Measurements from ENCODE around the gene P2RX2.

P2RX2 gene
- 0 to 0.55 (median 0) reads per million in 17 experiments for total RNA-seq

DNA sequence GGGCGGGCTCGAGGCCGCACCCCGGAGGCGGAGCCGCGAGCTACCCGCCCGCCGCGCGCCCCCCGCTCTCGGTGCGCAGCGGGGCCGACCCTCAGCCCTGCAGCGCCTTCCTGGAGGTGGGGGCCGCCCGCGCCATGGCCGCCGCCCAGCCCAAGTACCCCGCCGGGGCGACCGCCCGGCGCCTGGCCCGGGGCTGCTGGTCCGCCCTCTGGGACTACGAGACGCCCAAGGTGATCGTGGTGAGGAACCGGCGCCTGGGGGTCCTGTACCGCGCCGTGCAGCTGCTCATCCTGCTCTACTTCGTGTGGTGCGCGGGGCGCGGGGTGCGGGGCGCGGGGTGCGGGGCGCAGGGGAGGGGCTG is at the start of gene P2RX2:
TSS of gene P2RX2 (plus strand) at position 94 of the 361 bp plus-strand sequence. CDS start at position 135, 41 bp downstream.
- DNase-seq, result no peak

DNA sequence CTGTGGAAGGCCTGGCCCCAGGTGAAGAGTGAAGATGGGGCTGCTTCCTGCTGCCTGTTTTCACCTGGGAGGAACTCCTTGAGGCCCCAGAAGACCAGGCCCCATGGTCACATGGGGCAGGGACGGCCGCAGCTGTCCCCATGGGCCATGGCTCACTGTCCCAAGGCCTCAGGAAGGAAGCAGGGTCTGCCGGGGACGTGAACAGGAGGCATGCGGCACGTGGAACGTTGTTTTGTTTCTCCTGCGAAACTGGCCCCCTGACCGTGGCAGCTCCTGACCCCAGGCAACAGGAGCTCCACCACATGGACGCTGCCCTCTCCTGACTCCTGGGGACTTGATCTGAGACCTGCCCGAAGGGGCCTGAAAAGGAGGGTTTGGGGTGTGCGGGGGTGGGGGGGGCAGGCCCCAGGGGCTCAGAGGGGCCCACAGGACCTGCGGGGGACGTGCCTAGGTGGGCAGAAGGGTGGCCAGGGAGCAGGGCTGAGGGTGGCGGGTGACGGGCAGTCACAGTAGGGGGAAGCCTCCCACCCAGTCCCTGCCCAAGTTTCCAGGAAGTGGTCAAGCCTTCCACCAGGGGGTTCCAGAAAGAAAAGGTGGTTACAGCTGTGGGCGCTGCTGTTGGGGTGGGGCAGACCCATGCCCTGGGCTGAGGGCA is 49.6 kb upstream of the P2RX2 start:
- no peak for DNase-seq

DNA sequence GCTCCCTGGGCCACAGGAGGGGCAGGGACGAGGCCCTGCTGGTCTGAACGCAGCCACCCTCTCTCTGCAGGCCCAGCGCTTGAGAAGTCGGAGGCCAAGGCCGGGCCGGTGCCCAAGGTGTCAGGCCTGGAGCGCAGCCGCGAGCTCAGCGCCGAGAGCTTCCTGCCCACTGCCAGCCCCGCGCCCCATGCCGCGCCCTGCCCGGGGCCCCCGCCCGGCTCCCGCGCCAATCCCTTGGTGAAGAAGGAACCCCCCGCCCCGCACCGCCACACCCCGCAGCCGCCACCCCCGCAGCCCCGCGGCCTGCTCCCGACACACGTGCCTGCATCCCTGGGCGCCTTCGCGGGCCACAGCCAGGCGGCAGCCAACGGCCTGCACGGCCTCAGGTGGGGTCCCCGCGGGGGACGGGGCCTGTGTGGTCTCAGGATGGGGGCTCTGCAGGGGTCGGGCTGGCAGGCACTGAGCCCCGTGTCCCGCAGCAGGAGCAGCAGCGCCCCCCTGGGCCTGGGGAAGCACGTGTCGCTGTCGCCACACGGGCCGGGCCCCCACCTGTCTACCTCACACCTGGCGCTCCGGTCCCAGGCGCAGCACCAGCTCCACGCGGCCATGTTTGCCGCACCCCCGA is 48.6 kb upstream of the P2RX2 start:
- DNase-seq, result no peak

DNA sequence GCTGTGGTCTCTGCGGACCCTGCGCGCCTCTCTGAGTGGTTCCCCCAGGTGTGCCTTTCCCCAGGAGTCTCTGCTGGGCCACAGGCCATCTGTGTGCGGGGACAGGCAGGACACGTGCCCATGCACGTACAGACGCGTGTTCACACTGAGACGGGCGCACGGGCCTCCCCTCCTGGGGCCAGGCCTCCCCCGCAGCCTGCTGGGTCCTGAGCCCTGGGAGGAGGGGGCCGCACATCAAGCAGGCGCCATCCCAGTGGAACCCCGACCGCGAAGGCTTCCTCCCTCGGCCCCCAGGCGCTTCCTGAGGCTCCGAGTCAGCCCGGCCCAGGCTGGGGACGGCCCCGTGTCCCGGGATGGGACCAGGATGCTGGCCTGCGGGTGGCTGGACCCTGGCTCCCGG is 47.9 kb upstream of the P2RX2 start:
- DNase-seq, result no peak

DNA sequence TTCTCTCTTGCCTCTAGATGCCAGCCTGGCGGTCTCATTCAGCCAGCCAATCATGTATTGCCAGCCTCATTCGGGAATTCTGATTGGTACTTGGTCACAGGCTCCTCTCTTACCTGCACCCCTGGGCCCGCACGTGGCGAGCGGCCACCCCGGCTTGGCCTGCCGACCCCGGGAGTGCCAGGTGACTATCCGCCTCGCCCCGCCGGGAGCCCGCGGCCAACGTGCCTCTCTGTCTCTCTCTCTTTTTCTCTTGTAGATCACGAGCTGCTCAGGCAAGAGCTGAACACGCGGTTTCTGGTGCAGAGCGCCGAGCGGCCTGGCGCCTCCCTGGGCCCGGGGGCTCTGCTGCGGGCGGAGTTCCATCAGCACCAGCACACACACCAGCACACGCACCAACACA is 47.5 kb upstream of the P2RX2 start:
- DNase-seq, result no peak

DNA sequence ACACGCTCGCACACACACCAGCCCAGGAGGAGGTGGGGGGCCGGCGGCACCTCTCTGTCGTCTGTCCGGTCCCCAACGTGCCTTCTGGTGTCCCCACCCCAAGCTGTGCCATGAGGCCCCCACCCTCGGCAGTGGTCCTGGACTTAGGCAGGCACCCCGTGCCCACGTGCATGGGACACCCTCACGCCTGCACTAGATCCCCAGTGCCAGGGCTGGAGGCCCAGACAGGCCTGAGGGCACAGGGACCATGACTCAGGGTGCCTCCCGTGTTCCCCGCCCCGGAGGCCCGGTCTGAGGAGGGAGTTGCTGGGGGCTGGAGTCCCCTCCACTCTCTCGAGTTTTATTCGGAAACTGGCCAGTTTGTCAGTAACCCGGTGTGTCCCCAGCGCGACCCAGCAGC is 47.0 kb upstream of the P2RX2 start:
- no peak for DNase-seq

DNA sequence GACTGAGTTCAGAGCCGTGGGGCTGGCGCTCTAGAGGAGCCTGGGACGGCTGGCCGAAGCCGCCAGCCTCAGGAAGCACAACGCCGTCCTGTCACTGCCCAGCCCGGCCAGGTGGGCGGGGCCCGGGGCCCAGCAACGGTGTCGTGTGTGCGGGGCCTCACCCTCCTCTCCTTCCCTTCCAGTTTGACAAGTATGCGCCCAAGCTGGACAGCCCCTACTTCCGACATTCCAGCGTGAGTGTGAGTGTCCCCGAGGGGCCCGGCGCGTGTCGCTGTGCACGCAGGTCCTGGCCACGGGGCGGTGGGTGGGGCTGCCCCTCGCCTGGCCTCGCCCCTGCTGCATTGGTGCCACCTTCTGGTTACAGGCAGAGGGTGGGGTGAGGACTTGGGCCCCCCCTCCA is 46.5 kb upstream of the P2RX2 start:
- DNase-seq, result no peak

DNA sequence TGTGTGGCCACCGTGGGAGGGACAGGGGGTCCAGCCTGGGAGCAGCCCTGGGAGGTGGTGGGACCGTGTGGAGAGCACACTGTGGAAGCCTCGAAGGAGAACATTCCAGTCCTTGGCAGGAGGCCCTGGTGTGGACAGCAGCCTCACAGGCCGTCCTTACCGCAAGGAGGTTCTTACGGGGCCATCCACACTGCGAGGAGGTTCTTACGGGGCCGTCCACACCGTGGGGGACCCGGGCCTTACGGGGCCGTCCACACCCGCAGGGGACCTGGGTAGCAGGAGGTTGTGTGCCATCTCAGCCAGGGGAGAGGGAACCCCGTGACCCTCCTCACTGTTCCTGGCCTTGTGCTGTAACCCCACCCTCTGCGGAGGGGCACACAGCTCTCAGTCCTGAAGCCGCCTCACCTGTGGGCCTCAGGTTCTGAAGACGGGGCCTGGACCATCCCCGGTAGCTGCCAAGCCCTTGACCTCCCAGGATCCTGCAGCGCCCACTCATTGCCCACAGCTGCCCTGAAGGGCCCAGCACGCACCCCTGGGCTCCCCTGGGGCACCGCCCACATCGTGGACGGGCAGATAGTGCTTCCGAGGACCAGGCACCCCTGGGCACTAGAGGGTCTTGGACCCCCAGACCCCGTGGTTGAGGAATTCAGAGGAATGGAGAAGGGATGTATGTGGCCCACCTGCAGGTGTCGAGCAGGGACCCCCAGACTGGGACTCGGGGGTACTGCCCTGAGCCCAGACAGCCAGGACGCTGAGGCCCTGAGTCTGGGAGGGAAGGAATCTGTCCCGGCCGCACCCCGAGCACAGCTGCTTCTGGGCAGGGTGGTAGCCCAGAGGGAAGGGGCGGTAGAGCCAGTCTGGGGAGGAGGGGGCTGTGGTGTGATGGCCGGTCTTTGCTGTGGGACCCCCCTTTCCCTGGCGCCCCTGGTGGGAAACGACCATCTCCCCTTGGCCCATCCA is 45.5 kb upstream of the P2RX2 start:
- no peak for DNase-seq

DNA sequence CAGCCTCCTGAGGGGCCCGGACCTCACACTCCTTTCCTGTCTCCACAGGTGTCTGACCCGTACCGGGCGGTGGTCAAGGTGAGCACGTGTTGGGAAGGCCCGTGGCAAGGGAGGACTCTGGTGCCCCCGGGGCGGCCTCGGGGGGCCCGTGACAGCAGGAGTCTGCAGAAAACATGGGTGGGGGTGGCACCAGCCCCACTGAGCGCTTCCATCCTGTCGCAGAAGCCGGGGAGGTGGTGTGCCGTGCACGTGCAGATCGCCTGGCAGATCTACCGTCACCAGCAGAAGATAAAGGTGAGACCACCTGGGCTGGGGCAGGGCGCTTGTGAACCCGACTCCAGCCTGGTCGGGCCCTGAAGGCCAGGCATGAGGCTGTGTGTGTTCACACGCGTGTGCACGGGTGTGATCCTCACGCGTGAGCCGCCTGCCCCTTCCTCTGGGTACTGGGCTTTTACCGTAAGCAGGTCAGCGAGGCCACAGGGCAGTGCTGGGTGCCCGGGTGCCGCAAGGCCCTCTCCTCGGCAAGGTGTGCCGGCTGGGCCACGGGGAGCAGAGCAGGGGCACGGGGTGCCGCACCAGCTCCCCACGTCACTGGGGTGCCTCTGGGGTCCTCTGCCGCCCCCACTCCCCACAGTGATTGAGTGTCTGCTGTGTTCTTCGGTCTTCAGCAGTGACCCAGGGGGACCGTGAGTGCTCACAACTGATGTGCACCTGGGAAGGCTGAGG is 44.1 kb upstream of the P2RX2 start:
- DNase-seq, result no peak

DNA sequence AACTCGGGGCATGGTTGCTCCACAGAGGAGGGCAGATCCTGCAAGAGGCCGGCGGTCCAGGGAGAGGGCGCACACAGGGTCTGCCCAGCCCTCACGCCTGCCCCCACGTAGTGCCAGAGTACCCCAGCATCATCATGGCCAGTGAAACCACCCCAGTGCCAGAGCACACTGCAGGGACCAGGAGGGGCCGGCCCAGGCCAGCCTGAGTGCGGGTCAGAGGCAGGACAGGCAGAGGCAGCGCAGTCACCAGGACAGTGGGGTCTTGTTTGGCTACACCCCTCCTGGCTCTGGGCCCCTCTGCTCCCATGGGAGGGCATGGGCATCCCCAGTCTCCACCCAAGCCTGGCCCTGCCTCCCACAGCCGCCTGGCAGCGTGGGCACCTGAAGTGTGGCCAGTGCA is 42.9 kb upstream of the P2RX2 start:
- no peak for DNase-seq

DNA sequence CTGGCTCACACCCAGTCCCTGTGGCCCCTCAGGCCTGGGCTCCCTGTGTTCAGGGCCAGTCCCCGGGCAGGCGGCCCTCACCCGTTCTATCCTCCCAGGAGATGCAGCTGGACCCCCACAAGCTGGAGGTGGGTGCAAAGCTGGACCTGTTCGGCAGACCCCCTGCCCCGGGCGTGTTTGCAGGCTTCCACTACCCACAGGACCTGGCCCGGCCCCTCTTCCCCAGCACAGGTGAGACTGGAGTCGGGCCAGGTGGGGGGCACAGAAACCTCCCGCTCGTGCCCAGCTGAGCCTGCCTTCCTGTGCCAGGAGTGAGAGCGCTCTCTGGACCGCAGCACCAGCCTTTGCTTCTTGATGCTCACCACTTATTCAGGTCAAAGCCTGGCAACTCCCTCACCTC is 41.9 kb upstream of the P2RX2 start:
- no peak for DNase-seq

DNA sequence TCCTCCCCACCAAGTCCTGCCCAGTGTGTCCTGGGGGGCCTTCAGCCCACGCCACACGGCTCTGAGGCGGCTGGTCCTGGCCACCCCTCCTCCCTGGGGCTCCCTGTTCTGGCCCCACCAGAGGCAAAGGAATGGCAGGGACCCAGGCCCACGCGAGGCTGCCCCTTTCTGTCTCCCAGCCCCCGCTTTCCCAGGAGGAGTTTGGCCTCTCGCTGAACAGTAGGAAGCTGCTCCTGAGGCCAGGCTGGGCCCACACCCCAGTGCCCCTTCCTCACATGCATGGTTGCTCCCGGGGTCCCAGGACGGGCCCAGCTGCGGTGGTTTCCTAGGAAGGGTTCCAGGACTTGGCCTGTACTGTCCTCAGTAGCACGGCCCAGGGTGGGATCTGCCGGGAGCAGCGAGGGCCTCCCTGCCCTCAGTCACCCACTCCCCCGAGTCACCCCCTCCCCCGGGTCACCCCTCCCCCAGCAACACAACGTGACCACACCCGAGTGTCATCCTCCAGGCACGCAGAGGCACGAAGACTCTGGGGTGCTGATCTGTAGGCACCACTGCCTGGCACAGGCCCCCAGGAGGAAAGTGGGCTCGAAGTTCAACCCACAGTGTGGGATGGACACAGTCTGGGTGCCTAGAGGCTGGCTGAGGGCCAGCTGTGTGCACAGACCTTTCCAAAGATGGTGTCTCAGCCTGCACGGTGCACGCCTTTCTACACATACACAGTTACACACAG is 41.2 kb upstream of the P2RX2 start:
- no peak for DNase-seq

DNA sequence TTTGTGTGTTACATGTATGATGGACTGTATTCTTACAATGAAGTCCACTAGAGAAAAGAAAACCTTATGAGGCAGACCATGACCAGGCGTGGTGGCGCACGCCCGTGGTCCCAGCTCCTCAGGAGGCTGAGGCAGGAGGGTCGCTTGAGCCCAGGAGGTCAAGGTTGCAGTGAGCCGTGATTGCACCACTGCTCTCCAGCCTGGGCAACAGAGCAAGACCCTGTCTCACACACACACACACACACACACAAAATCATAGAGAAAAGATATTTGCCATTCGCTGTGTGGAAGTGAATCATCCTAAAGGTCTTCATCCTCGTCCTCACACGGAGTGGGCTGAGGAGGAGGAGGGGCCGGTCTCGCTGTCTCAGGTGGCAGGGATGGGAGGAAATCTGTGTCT is 40.5 kb upstream of the P2RX2 start:
- no peak for DNase-seq

DNA sequence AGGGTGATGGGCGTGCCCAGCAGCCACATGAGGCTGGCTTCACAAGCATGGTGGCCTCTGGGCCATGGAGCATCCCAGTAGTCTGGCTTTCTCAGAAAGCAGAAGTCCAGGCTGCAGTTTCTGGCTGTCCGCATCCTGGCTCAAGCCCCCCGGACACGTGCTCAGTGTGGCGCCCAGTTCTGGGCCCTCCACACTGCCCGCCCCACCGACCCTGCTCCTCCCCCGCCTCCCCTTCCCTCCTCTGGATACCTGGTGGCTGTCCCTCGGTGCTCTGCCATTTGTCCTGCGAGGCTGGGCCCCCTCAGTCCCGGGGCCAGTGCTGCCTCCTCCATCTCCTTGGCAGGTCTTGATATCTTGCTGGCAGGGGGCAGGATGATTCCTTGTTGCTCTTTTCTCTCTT is 39.8 kb upstream of the P2RX2 start:
- DNase-seq, result no peak

DNA sequence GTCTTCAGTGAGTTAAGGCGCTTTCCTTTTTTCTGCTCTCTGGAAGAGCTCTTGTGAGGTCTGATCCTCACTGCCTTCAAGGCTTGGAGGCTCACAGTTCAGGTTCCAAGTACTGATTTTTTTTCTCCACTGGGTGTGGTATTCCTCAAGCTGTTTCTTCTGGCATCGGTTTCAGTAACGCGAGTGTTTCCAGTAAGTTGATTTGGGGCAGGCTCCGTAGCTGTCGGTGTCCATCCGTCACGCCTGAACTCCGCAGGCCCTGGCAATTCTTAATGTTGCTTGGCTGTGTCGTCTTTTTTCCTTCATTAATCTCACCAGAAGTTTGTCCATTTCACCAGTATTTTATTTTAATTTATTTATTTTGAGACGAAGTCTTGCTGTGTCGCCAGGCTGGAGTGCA is 38.8 kb upstream of the P2RX2 start:
- no peak for DNase-seq

DNA sequence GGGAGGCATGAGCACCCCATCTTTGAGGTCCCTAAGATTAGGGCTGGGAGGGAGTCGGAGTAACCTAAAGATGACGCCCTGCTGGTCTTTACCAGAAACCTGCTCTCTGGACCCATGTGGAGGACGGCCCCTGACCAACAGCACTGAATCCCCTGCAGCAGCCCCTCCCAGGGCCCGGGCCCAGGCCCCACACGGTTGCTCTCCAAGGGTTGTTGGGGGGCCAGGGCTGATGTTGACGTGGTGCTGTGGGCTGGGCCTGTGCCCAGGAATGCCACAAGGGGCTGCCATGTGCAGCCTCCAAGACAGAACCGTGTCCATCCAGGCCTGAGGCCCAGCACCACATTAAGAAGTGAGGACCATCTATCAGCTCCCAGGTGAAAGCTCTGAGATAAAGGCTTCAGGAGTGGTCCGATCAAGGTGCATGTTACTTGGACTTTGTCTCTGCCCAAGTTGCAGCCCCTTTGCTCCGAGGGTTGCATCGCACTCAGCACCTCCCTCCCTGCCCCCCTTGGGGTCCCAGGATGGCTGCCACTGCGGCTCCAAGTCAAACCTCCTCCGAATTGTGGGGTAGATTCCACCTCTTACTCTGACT is 37.8 kb upstream of the P2RX2 start:
- DNase-seq, result no peak

DNA sequence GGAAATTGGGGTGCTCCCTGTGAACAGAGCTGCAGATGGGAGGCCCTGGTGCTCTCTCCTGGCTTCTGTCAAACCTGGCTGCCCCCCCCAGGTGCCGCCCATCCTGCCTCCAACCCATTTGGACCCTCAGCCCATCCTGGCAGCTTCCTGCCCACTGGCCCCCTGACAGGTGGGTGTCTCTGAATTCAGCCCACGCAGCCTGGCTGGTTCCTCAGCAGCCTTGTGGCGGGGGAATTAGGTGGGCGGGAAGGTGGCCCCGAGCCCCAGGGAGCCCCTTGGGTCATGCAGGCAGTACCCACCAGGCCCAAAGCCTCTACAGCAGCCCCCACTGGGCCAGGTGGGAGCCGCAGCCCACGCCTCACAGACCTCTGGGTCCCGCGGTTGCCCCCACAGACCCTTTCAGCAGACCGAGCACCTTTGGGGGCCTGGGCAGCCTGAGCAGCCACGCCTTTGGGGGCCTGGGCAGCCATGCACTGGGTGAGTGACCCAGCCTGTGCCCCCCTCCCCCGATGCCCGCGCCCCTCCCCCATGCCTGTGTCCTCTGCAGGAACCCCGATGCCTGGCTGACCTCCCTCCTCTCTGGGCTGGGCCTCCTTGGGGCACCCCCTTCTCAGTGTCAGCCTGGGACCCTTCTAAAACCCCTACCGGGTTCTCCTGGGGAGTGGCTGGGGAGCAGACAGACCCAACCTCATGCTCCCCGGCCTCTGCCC is 37.1 kb upstream of the P2RX2 start:
- DNase-seq, result no peak

DNA sequence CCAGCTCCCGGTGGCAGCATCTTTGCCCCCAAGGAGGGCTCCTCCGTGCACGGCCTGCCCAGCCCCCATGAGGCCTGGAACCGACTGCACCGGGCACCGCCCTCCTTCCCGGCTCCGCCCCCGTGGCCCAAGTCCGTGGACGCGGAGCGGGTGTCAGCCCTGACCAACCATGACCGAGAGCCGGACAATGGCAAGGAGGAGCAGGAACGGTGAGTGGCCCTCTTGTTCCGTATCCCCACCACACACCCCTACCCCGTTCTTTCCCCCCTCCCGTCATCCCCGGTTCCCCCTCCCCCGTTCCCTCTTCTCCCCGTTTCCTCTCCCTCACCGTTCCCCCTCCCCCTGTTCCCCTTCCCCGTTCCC is 36.5 kb upstream of the P2RX2 start:
- DNase-seq, result no peak

DNA sequence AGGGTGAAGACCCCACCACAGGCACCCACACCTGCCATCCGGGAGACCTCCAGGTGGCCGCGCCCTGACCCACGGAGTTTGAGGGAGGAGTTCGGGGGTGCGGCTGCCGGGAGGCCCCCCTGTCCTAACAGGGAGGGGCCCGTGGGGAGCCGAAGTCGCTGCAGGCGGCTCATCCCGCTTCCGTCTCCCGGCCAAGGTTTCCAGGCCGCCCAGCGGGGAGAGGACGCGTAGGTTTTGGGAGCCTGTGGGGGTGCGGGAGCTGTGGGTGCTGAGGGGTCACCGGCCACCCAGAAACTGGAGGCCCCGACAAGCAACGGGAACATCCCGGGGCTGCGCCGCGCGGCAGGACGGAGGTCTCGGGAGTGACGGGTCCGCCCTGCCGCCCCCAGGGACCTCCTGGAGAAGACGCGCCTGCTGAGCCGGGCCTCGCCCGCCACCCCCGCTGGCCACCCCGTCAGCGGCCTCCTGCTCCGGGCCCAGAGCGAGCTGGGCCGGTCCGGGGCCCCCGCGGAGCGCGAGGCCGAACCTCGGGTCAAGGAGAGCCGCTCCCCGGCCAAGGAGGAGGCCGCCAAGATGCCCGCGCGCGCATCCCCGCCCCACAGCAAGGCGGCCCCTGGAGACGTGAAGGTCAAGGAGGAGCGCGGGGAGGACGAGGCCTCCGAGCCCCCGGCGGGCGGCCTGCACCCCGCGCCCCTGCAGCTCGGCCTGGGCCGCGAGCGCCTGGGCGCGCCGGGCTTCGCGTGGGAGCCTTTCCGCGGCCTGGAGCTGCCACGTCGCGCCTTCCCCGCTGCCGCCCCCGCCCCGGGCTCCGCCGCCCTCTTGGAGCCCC is 35.8 kb upstream of the P2RX2 start:
- DNase-seq, result no peak

DNA sequence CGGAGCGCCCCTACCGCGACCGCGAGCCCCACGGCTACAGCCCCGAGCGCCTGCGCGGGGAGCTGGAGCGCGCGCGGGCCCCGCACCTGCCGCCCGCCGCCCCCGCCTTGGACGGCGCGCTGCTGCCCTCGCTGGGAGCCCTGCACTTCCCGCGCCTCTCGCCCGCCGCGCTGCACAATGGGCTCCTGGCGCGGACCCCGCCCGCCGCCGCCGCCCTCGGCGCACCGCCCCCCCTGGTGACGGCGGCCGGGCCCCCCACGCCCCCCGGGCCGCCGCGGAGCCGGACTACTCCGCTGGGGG is 35.2 kb upstream of the P2RX2 start:
- no peak for DNase-seq

DNA sequence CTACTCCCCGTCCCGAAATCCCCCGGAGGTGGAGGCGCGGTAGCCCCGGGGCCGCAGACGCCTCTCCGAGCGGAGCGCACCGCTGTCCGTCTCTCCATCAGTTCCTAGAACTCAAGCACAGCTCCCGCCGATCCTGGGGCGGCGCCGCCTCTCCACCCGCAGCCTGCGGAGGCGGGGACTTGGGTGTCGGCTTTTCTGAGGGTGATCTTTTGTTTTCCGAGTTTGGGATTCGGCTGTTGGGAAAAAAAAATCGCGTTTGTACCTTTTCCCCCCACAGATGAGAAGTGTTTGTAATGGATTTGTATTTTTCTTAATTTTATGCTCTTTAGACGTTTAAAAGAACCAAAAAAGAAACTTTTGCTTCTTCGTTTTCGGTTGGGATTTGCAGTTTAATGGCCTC is 34.8 kb upstream of the P2RX2 start:
- no peak for DNase-seq
